ENCODE measurements around the gene MAN1A1. TPM values are rescaled to one million over a fixed set of nuclear protein-coding genes. Genes with fewer than 3 reads are reported as not detected.

Gene MAN1A1
- total and polyA plus RNA-seq, 2 of the 4 experiments (the other 2 are of a cell fraction): 5.9 to 6.4 TPM

- no peak overlapping the region for H4K5ac ChIP-seq (ENCODE audit: low read depth, low read length)
- H3K4me2 ChIP-seq (ENCODE audit: low read depth, low read length): no peak overlapping the region
- H3K27ac ChIP-seq (ENCODE audit: insufficient read depth, low read length): no peak overlapping the region
- H3K56ac ChIP-seq (ENCODE audit: extremely low read depth, insufficient read depth, low read length): no peak overlapping the region
- no peak overlapping the region for H3K14ac ChIP-seq (replicated peaks; ENCODE audit: low read depth, low read length)
- H2BK120ac ChIP-seq (ENCODE audit: low read depth, low read length): no peak overlapping the region
- ChIA-PET POLR2A (ENCODE audit: unreplicated experiment) (no interaction called here), CTCF (no interaction called here)
- TF ChIP-seq CEBPB (IDR thresholded peaks at IDR 0.05; ENCODE audit: low read depth, low read length) (no peak), MAZ (IDR thresholded peaks at IDR 0.05; ENCODE audit: borderline replicate concordance, low read depth, low read length) (no peak), NFE2L2 (IDR thresholded peaks at IDR 0.05; ENCODE audit: low read depth, low read length) (no peak), POLR2A (IDR thresholded peaks at IDR 0.05; ENCODE audit: low read depth, low read length) (no peak), MAFK (IDR thresholded peaks at IDR 0.05; ENCODE audit: low read depth, low read length) (no peak), ELK1 (IDR thresholded peaks at IDR 0.05; ENCODE audit: borderline replicate concordance, low read depth, low read length) (no peak)
- no peak overlapping the region for H3K9ac ChIP-seq (ENCODE audit: low read depth, low read length)
- DNase-seq (no peak), ATAC-seq (ENCODE audit: low read depth) (no peak)
- H3K23ac ChIP-seq (ENCODE audit: low read depth, low read length): no peak overlapping the region
- no TSS peak for BruUV-seq (replicated peaks)
- no peak overlapping the region for H2AK9ac ChIP-seq (replicated peaks; ENCODE audit: low read depth, low read length, poor library complexity)
- intact Hi-C loops (cut with micrococcal nuclease): no loop called here
- H4K20me1 ChIP-seq (ENCODE audit: insufficient read depth, low read length): no peaks in the 10 kb centered on the region
- peaks cover 2% of the 10 kb centered on the region; the same call in 1 of the 2 replicates for H3K36me3 ChIP-seq (ENCODE audit: control insufficient read depth, insufficient read depth, low read length)
- no peak overlapping the region for H3K4me3 ChIP-seq (ENCODE audit: insufficient read depth, low read depth, low read length)
- no peak overlapping the region for H3K18ac ChIP-seq (ENCODE audit: low read depth, low read length)
- H2BK15ac ChIP-seq (ENCODE audit: low read depth, low read length): no peak overlapping the region
- in situ Hi-C loops (cut with MboI; ENCODE audit: low sequenced_read_pairs): no loop called here
- H4K8ac ChIP-seq (ENCODE audit: low read depth in 2 of 2, low read length in 2 of 2): no peak overlapping the region
- no peaks in the 10 kb centered on the region for H3K79me1 ChIP-seq (ENCODE audit: low read depth in 1 of 2, low read length in 2 of 2)
- H3K9me3 ChIP-seq (ENCODE audit: control insufficient read depth, insufficient read depth, low read length): no peaks in the 10 kb centered on the region
- no peak overlapping the region for H2BK5ac ChIP-seq (ENCODE audit: low read depth, low read length, poor library complexity, severe bottlenecking)
- H2AK5ac ChIP-seq (ENCODE audit: low read depth, low read length): no peak overlapping the region
- H2AFZ ChIP-seq (replicated peaks; ENCODE audit: low read length, poor library complexity): no peak overlapping the region
- no peak overlapping the region for H4K91ac ChIP-seq (ENCODE audit: insufficient read depth, low read depth, low read length)
- no peak overlapping the region for H3K4ac ChIP-seq (ENCODE audit: low read depth, low read length)
- dilution Hi-C loops (cut with HindIII; ENCODE audit: low sequenced_read_pairs, unreplicated experiment): no loop called here
- no peak overlapping the region for H2BK20ac ChIP-seq (ENCODE audit: low read depth, low read length)
- no peaks in the 10 kb centered on the region for H3K4me1 ChIP-seq (ENCODE audit: control insufficient read depth, insufficient read depth, low read length)
- WGBS, 2 experiments (ENCODE audit: extremely low coverage in 2 of 2, insufficient read length in 1 of 2): no CpG with 5 or more reads among the region's 4 CpGs
- H3K27me3 ChIP-seq (ENCODE audit: control insufficient read depth, insufficient read depth, low read length): no peaks in the 10 kb centered on the region
- H3K9me1 ChIP-seq (ENCODE audit: insufficient read depth, low read length): no peaks in the 10 kb centered on the region
Observed at GRCh38 chr6:119196715-119197114, 152.8 kb downstream of the MAN1A1 start.
